Loucy (cell line): ENCODE data around the gene TTLL9.

Source experiments
- CTCF ChIP-seq: fragments of 200-600 bp; sonication (generic); conservative IDR thresholded peaks from 2 replicates; pipeline ENCODE4 v1.5.1; 2014; ENCODE audit warnings: mild to moderate bottlenecking, antibody characterized with exemption, low read length
- EZH2phosphoT487 ChIP-seq: fragments of 200-600 bp; IDR thresholded peaks from 2 replicates; pipeline ENCODE4 v1.6.1; 2018; ENCODE audit warnings: antibody characterized with exemption, mild to moderate bottlenecking, moderate library complexity, borderline replicate concordance

- TF ChIP-seq CTCF (no peak), EZH2phosphoT487 (no peak)
Measured at GRCh38 chr20:31835554-31835953, 34.9 kb upstream of the TTLL9 start.
